H9 (cell line): ENCODE data around the gene CHN2. TPM values are rescaled to one million over a fixed set of nuclear protein-coding genes. Genes with fewer than 3 reads are reported as not detected.

Experiments
- DNase-seq: peaks from one replicate; pipeline ENCODE4 v3.0.0-alpha.2; 2017
- H2AFZ ChIP-seq: one replicate; pipeline ENCODE4 v1.6.1; 2013; ENCODE audit warnings: mild to moderate bottlenecking, low read length, control low read depth, moderate library complexity
- H2AK5ac ChIP-seq: 2 replicates; pipeline ENCODE4 v1.6.1; 2013; ENCODE audit warnings: low read length, control low read depth, mixed read lengths; ENCODE audit not compliant: insufficient read length
- H2BK120ac ChIP-seq: one replicate; pipeline ENCODE4 v1.6.1; 2013; ENCODE audit warnings: low read depth, mild to moderate bottlenecking, low read length, control low read depth, inconsistent platforms; ENCODE audit not compliant: poor library complexity, severe bottlenecking
- H2BK12ac ChIP-seq: 2 replicates; pipeline ENCODE4 v1.6.1; 2013; ENCODE audit warnings: low read length, control low read depth, mixed read lengths, low read depth; ENCODE audit not compliant: insufficient read length
- H2BK15ac ChIP-seq: 2 replicates; pipeline ENCODE4 v1.6.1; 2013; ENCODE audit warnings: low read depth, low read length, control low read depth
- H2BK20ac ChIP-seq: one replicate; pipeline ENCODE4 v1.6.1; 2013; ENCODE audit warnings: low read depth, mild to moderate bottlenecking, low read length, control low read depth, inconsistent platforms; ENCODE audit not compliant: poor library complexity, severe bottlenecking
- H2BK5ac ChIP-seq: 2 replicates; pipeline ENCODE4 v1.6.1; 2013; ENCODE audit warnings: low read length, control low read depth, mixed read lengths; ENCODE audit not compliant: insufficient read length
- H3K14ac ChIP-seq: 2 replicates; pipeline ENCODE4 v1.6.1; 2013; ENCODE audit warnings: low read length, control low read depth; ENCODE audit not compliant: insufficient read depth
- H3K18ac ChIP-seq: 2 replicates; pipeline ENCODE4 v1.6.1; 2013; ENCODE audit warnings: low read depth, mild to moderate bottlenecking, mixed read lengths, low read length, control low read depth; ENCODE audit not compliant: insufficient read length
- H3K23ac ChIP-seq: 2 replicates; pipeline ENCODE4 v1.6.1; 2013; ENCODE audit warnings: low read length, control low read depth, mixed read lengths, low read depth; ENCODE audit not compliant: insufficient read length
- H3K23me2 ChIP-seq: 2 replicates; pipeline ENCODE4 v1.6.1; 2013; ENCODE audit warnings: low read depth, mild to moderate bottlenecking, mixed read lengths, low read length, control low read depth; ENCODE audit not compliant: insufficient read length, poor library complexity, severe bottlenecking
- H3K27ac ChIP-seq: 2 replicates; pipeline ENCODE4 v1.5.1; 2013; ENCODE audit warnings: low read length, control low read depth, mixed read lengths, low read depth; ENCODE audit not compliant: insufficient read length
- H3K27me3 ChIP-seq: 2 replicates; pipeline ENCODE4 v1.6.1; 2013; ENCODE audit warnings: low read length, control low read depth, inconsistent platforms; ENCODE audit not compliant: insufficient read depth
- H3K4ac ChIP-seq: 2 replicates; pipeline ENCODE4 v1.6.1; 2013; ENCODE audit warnings: low read depth, mild to moderate bottlenecking, control low read depth, inconsistent platforms, low read length, moderate library complexity
- H3K4me1 ChIP-seq: 2 replicates; pipeline ENCODE4 v1.6.1; 2013; ENCODE audit warnings: low read length, control low read depth, inconsistent platforms; ENCODE audit not compliant: insufficient read depth
- H3K4me2 ChIP-seq: 2 replicates; pipeline ENCODE4 v1.6.1; 2013; ENCODE audit warnings: low read length, control low read depth, mixed read lengths; ENCODE audit not compliant: insufficient read length, insufficient read depth
- H3K56ac ChIP-seq: 2 replicates; pipeline ENCODE4 v1.6.1; 2013; ENCODE audit warnings: low read depth, mild to moderate bottlenecking, mixed read lengths, low read length, control low read depth; ENCODE audit not compliant: insufficient read length
- H3K79me1 ChIP-seq: 2 replicates; pipeline ENCODE4 v1.6.1; 2013; ENCODE audit warnings: low read depth, mild to moderate bottlenecking, moderate library complexity, low read length, control low read depth, inconsistent platforms; ENCODE audit not compliant: insufficient read depth, poor library complexity, severe bottlenecking
- H3K79me2 ChIP-seq: 2 replicates; pipeline ENCODE4 v1.6.1; 2013; ENCODE audit warnings: low read length, control low read depth, inconsistent platforms; ENCODE audit not compliant: insufficient read depth
- H3K9ac ChIP-seq: 2 replicates; pipeline ENCODE4 v1.6.1; 2013; ENCODE audit warnings: low read length, control low read depth, mixed read lengths; ENCODE audit not compliant: insufficient read length; ENCODE audit errors: extremely low read depth
- H3K9me3 ChIP-seq: one replicate; pipeline ENCODE4 v1.6.1; 2013; ENCODE audit warnings: low read depth, low read length, inconsistent platforms; ENCODE audit not compliant: control insufficient read depth
- H3T11ph ChIP-seq: one replicate; pipeline ENCODE4 v1.6.1; 2013; ENCODE audit warnings: mild to moderate bottlenecking, low read length, control low read depth, inconsistent platforms
- H4K20me1 ChIP-seq: one replicate; pipeline ENCODE4 v1.6.1; 2013; ENCODE audit not compliant: control insufficient read depth, insufficient read length, insufficient read depth
- H4K5ac ChIP-seq: 2 replicates; pipeline ENCODE4 v1.6.1; 2013; ENCODE audit warnings: low read depth, mild to moderate bottlenecking, mixed read lengths, low read length, control low read depth; ENCODE audit not compliant: insufficient read length
- H4K8ac ChIP-seq: replicated peaks from 2 replicates; pipeline ENCODE4 v1.6.1; 2013; ENCODE audit warnings: low read length, control low read depth, mixed read lengths, low read depth; ENCODE audit not compliant: insufficient read length
- H4K91ac ChIP-seq: 2 replicates; pipeline ENCODE4 v1.6.1; 2013; ENCODE audit warnings: low read depth, mild to moderate bottlenecking, moderate library complexity, mixed read lengths, low read length, control low read depth; ENCODE audit not compliant: insufficient read length
- H3K27ac Mint-ChIP-seq, 3 experiments: 2 replicates in 2 of 3; 3 replicates in 1 of 3; pipeline ENCODE4 v1.8.0; 2020 to 2021; ENCODE audit warnings: mixed read lengths in 3 of 3, mild to moderate bottlenecking in 1 of 3, moderate library complexity in 1 of 3
- H3K27me3 Mint-ChIP-seq: 2 replicates; pipeline ENCODE4 v1.8.0; 2021; ENCODE audit warnings: low read depth, mild to moderate bottlenecking, moderate library complexity, mixed read lengths
- H3K36me3 Mint-ChIP-seq, 3 experiments: 2 replicates in 2 of 3; 3 replicates in 1 of 3; pipeline ENCODE4 v1.8.0; 2020 to 2021; ENCODE audit warnings: low read depth in 3 of 3, mixed read lengths in 3 of 3; ENCODE audit not compliant: insufficient read depth in 1 of 3
- H3K4me1 Mint-ChIP-seq, 2 experiments: 2 replicates each; pipeline ENCODE4 v1.8.0; 2020; ENCODE audit warnings: mixed read lengths in 2 of 2
- H3K4me3 Mint-ChIP-seq, 2 experiments: 2 replicates in 1 of 2; 3 replicates in 1 of 2; pipeline ENCODE4 v1.8.0; 2020 to 2021; ENCODE audit warnings: mild to moderate bottlenecking in 2 of 2, mixed read lengths in 2 of 2, moderate library complexity in 1 of 2
- H3K9me3 Mint-ChIP-seq, 2 experiments: 2 replicates in 1 of 2; 3 replicates in 1 of 2; pipeline ENCODE4 v1.8.0; 2020; ENCODE audit warnings: mild to moderate bottlenecking in 2 of 2, mixed read lengths in 2 of 2, moderate library complexity in 1 of 2
- CTCF ChIP-seq: fragments of 200-600 bp; sonication (generic); conservative IDR thresholded peaks from 3 replicates; pipeline ENCODE4 v1.8.0; 2021; ENCODE audit warnings: antibody characterized with exemption, mild to moderate bottlenecking
- WGBS: extraction: QIAGEN DNeasy Blood & Tissue Kit; methylation state at CpG from one replicate; pipeline ENCODE4 v1.1.7; 2013; ENCODE audit warnings: missing lambda C conversion rate, low lambda C conversion rate, mixed read lengths; ENCODE audit not compliant: insufficient read length; ENCODE audit errors: extremely low coverage; 5-methylcytosine and 5-hydroxymethylcytosine counted together
- total RNA-seq: library from RNA; stranded (reverse); gene quantifications from 2 replicates; pipeline ENCODE4 v1.2.1, GENCODE V29; 2021

Gene CHN2
- total RNA-seq, 1 experiment from 2014 or later, result 3.3 TPM

- WGBS, result no CpG with 5 or more reads among the region's 1 CpG
- no peak for TF ChIP-seq CTCF
- DNase-seq, result no peak
- Histone ChIP-seq H3K9ac (no peak overlapping the region), H4K91ac (no peak overlapping the region), H3K23ac (no peak overlapping the region), H3K27ac (no peak overlapping the region), H3K27me3 (no peaks in the 10 kb centered on the region), H2AK5ac (no peak overlapping the region), H3K4ac (no peak overlapping the region), H3K79me1 (no peaks in the 10 kb centered on the region), H4K5ac (no peak overlapping the region), H2AFZ (no peak overlapping the region), H2BK5ac (no peak overlapping the region), H3K18ac (no peak overlapping the region), H3K56ac (no peak overlapping the region), H3K4me1 (no peaks in the 10 kb centered on the region; the same call in 1 of the 2 replicates), H3K14ac (no peak overlapping the region), H4K8ac (no peak overlapping the region), H2BK20ac (no peak overlapping the region), H2BK12ac (no peak overlapping the region), H3K79me2 (no peaks in the 10 kb centered on the region), H2BK15ac (no peak overlapping the region), H3K4me2 (no peak overlapping the region), H2BK120ac (no peak overlapping the region), H3T11ph (no peak overlapping the region), H3K9me3 (no peaks in the 10 kb centered on the region), H3K23me2 (no peaks in the 10 kb centered on the region), H4K20me1 (no peaks in the 10 kb centered on the region)
- Mint-ChIP-seq H3K27ac (no peak overlapping the region), H3K4me1 (peaks cover 7 to 9% of the 10 kb centered on the region in 2 experiments), H3K9me3 (no peaks in the 10 kb centered on the region), H3K4me3 (no peak overlapping the region), H3K27me3 (no peaks in the 10 kb centered on the region), H3K36me3 (no peaks in the 10 kb centered on the region)
These were observed 170.1 kb downstream of the CHN2 start for GRCh38 chr7:29364661-29365060.
